Keratinocyte (primary cell): ENCODE results near the gene KRTAP4-3. TPM values are rescaled to one million over a fixed set of nuclear protein-coding genes. Genes with fewer than 3 reads are reported as not detected.

Experiments used
- DNase-seq: peaks from one replicate; pipeline ENCODE4 v3.0.0-alpha.2; 2011; ENCODE audit warnings: low read depth, missing footprints, low spot score
- FAIRE-seq: peaks from 2 replicates; lab custom pipeline; 2011; peaks lifted over from hg19 to GRCh38; lab: Jason Lieb, UNC
- H2AFZ ChIP-seq: 2 replicates; pipeline ENCODE4 v1.6.0; 2012; ENCODE audit warnings: low read length, control low read depth, inconsistent platforms; ENCODE audit not compliant: control insufficient read depth
- H3K27ac ChIP-seq: 2 replicates; pipeline ENCODE4 v1.5.1; 2011; ENCODE audit warnings: low read length; ENCODE audit not compliant: control insufficient read depth, insufficient read depth
- H3K27me3 ChIP-seq: 3 replicates; pipeline ENCODE4 v1.6.0; 2011; ENCODE audit warnings: low read length; ENCODE audit not compliant: control insufficient read depth, insufficient read depth; ENCODE audit errors: extremely low read depth
- H3K36me3 ChIP-seq, 2 experiments: 2 replicates in 1 of 2; 3 replicates in 1 of 2; pipeline ENCODE4 v1.5.1; 2011; ENCODE audit warnings: low read length in 2 of 2, mild to moderate bottlenecking in 1 of 2; ENCODE audit not compliant: control insufficient read depth in 2 of 2, insufficient read depth in 2 of 2; ENCODE audit errors: extremely low read depth in 1 of 2
- H3K4me1 ChIP-seq: 3 replicates; pipeline ENCODE4 v1.5.1; 2011; ENCODE audit warnings: low read length; ENCODE audit not compliant: control insufficient read depth, insufficient read depth; ENCODE audit errors: extremely low read depth
- H3K4me2 ChIP-seq: 3 replicates; pipeline ENCODE4 v1.6.0; 2011; ENCODE audit warnings: low read depth, low read length; ENCODE audit not compliant: control insufficient read depth, insufficient read depth; ENCODE audit errors: extremely low read depth
- H3K4me3 ChIP-seq, 3 experiments: fragments of 200-600 bp in 1 of 3; sonication (generic) in 1 of 3; 2 replicates in 2 of 3; 3 replicates in 1 of 3; pipeline ENCODE4 v1.5.1; 2011 to 2016; ENCODE audit warnings: low read length in 3 of 3, mild to moderate bottlenecking in 3 of 3, control low read depth in 2 of 3, inconsistent platforms in 1 of 3, low read depth in 1 of 3, mixed read lengths in 1 of 3, mixed run types in 1 of 3, moderate library complexity in 1 of 3; ENCODE audit not compliant: control insufficient read depth in 2 of 3, insufficient read depth in 2 of 3; ENCODE audit errors: extremely low read depth in 1 of 3
- H3K79me2 ChIP-seq: 2 replicates; pipeline ENCODE4 v1.6.0; 2012; ENCODE audit warnings: low read length; ENCODE audit not compliant: control insufficient read depth, insufficient read depth
- H3K9ac ChIP-seq: 3 replicates; pipeline ENCODE4 v1.6.0; 2011; ENCODE audit warnings: low read length; ENCODE audit not compliant: control insufficient read depth, insufficient read depth; ENCODE audit errors: extremely low read depth
- H3K9me1 ChIP-seq: 3 replicates; pipeline ENCODE4 v1.6.0; 2011; ENCODE audit warnings: low read length; ENCODE audit not compliant: control insufficient read depth, insufficient read depth; ENCODE audit errors: extremely low read depth
- H3K9me3 ChIP-seq: 2 replicates; pipeline ENCODE4 v1.5.1; 2012; ENCODE audit warnings: low read depth, low read length; ENCODE audit not compliant: control insufficient read depth
- H4K20me1 ChIP-seq: 3 replicates; pipeline ENCODE4 v1.6.0; 2011; ENCODE audit warnings: low read length; ENCODE audit not compliant: control insufficient read depth, insufficient read depth; ENCODE audit errors: extremely low read depth
- EZH2 ChIP-seq: IDR thresholded peaks from one replicate; pipeline ENCODE4 v1.6.1; 2012; ENCODE audit warnings: inconsistent platforms, mild to moderate bottlenecking, low read length, moderate library complexity
- dilution Hi-C: fragments of 300-500 bp; cut with MboI; formaldehyde crosslinking; loops from one replicate; pipeline ENCODE4 v1.7.0; 2020; ENCODE audit warnings: low sequenced_read_pairs; ENCODE audit not compliant: extremely low pct_ligation_motif_present
- polyA plus RNA-seq, 5 experiments: library from polyadenylated mRNA; depleted of rRNA in 3 of 5; stranded (reverse) in 3 of 5; stranded (forward) in 1 of 5; unstranded in 1 of 5; fragments of >200 nt; gene quantifications; 1 replicate in 1 of 5; 2 replicates in 3 of 5; 3 replicates in 1 of 5; pipeline versions ENCODE4 v1.2.1 to v1.2.3, GENCODE V29; 2011 to 2012; ENCODE audit warnings: missing spikeins in 2 of 5, low read depth in 1 of 5, low replicate concordance in 1 of 5
- TF ChIP-seq, protein P1 (sequence below), 3 experiments: IDR thresholded peaks in 1 of 3; conservative IDR thresholded peaks in 1 of 3; optimal IDR thresholded peaks in 1 of 3; 2 replicates in 2 of 3; 3 replicates in 1 of 3; pipeline versions ENCODE3 to v1.5.1; 2011; ENCODE audit warnings: low read length in 3 of 3, mild to moderate bottlenecking in 3 of 3, moderate library complexity in 2 of 3, control low read depth in 1 of 3, inconsistent platforms in 1 of 3; ENCODE audit not compliant: insufficient read depth in 2 of 3; ENCODE audit errors: extremely low read depth in 1 of 3

Gene KRTAP4-3
- polyA plus RNA-seq, 1 donor (not counting 4 experiments of a cell fraction or from before 2014, with no cell fraction given): not detected

GRCh38 chr17:41153856-41154255 is 14.2 kb downstream of the KRTAP4-3 start:
- H3K36me3 ChIP-seq: no peaks in the 10 kb centered on the region
- H2AFZ ChIP-seq: no peak overlapping the region
- no peak overlapping the region for H3K4me2 ChIP-seq
- no peaks in the 10 kb centered on the region for H3K9me1 ChIP-seq
- TF ChIP-seq EZH2: no peak
- TF ChIP-seq, protein P1, sequence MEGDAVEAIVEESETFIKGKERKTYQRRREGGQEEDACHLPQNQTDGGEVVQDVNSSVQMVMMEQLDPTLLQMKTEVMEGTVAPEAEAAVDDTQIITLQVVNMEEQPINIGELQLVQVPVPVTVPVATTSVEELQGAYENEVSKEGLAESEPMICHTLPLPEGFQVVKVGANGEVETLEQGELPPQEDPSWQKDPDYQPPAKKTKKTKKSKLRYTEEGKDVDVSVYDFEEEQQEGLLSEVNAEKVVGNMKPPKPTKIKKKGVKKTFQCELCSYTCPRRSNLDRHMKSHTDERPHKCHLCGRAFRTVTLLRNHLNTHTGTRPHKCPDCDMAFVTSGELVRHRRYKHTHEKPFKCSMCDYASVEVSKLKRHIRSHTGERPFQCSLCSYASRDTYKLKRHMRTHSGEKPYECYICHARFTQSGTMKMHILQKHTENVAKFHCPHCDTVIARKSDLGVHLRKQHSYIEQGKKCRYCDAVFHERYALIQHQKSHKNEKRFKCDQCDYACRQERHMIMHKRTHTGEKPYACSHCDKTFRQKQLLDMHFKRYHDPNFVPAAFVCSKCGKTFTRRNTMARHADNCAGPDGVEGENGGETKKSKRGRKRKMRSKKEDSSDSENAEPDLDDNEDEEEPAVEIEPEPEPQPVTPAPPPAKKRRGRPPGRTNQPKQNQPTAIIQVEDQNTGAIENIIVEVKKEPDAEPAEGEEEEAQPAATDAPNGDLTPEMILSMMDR (optimal IDR thresholded peaks at IDR 0.05 in 1 of 3, IDR thresholded peaks at IDR 0.05 in 1 of 3, conservative IDR thresholded peaks at IDR 0.05 in 1 of 3; ENCODE audit: extremely low read depth in 1 of 3, insufficient read depth in 2 of 3, low read length in 3 of 3): no peak
- no peaks in the 10 kb centered on the region for H3K79me2 ChIP-seq
- no peaks in the 10 kb centered on the region for H4K20me1 ChIP-seq
- H3K4me1 ChIP-seq: no peaks in the 10 kb centered on the region
- dilution Hi-C loops: no loop called here
- FAIRE-seq (no peak), DNase-seq (no peak)
- H3K27me3 ChIP-seq: no peaks in the 10 kb centered on the region
- H3K4me3 ChIP-seq: no peak overlapping the region
- H3K27ac ChIP-seq: no peak overlapping the region
- H3K9me3 ChIP-seq: no peaks in the 10 kb centered on the region
- H3K9ac ChIP-seq: no peak overlapping the region

GRCh38 chr17:41151525-41151924 is 16.5 kb downstream of the KRTAP4-3 start:
- Histone ChIP-seq H3K27me3 (no peaks in the 10 kb centered on the region), H2AFZ (no peak overlapping the region), H3K4me3 (no peak overlapping the region), H3K36me3 (no peaks in the 10 kb centered on the region), H3K9ac (no peak overlapping the region), H3K79me2 (no peaks in the 10 kb centered on the region), H3K4me1 (no peaks in the 10 kb centered on the region), H3K9me1 (no peaks in the 10 kb centered on the region), H3K9me3 (no peaks in the 10 kb centered on the region), H3K27ac (no peak overlapping the region), H4K20me1 (no peaks in the 10 kb centered on the region), H3K4me2 (no peak overlapping the region)
- DNase-seq (no peak), FAIRE-seq (no peak)
- TF ChIP-seq EZH2: no peak
- TF ChIP-seq, protein P1 (optimal IDR thresholded peaks at IDR 0.05 in 1 of 3, IDR thresholded peaks at IDR 0.05 in 1 of 3, conservative IDR thresholded peaks at IDR 0.05 in 1 of 3; ENCODE audit: extremely low read depth in 1 of 3, insufficient read depth in 2 of 3, low read length in 3 of 3): no peak
- dilution Hi-C loops: no loop called here
